Measurements from ENCODE around the gene IFRD2. TPM values are rescaled to one million over a fixed set of nuclear protein-coding genes. Genes with fewer than 3 reads are reported as not detected.

IFRD2 gene
- total and polyA plus RNA-seq, 2 of the 13 experiments (the other 11 are each of a cell fraction or from before 2014, with no cell fraction given), result 32.8 to 96.1 TPM

GRCh38 chr3:50245831-50246516, 46.3 kb downstream of the IFRD2 start (continued):
- TF ChIP-seq SNRNP70 (IDR thresholded peaks at IDR 0.05; ENCODE audit: low read depth, low read length) (no peak), ATF7 (IDR thresholded peaks at IDR 0.05) (no peak), ATF7 (CRISPR knock-in tag; IDR thresholded peaks at IDR 0.05) (no peak), NR3C1 (CRISPR knock-in tag; IDR thresholded peaks at IDR 0.05) (no peak), CREBL2 (CRISPR knock-in tag; IDR thresholded peaks at IDR 0.05; ENCODE audit: borderline replicate concordance) (no peak), MEF2D (CRISPR knock-in tag; IDR thresholded peaks at IDR 0.05) (0 out of 2 replicates have a peak, but pooled peaks have one; percentile 54), DPF2 (CRISPR knock-in tag; IDR thresholded peaks at IDR 0.05; ENCODE audit: borderline replicate concordance, low read depth) (no peak), ZNF556 (CRISPR knock-in tag; IDR thresholded peaks at IDR 0.05; ENCODE audit: borderline replicate concordance) (no peak), HMG20B (CRISPR knock-in tag; conservative IDR thresholded peaks at IDR 0.05) (no peak), MNT (IDR thresholded peaks at IDR 0.05) (no peak), KIAA2018 (CRISPR knock-in tag; IDR thresholded peaks at IDR 0.05; ENCODE audit: borderline replicate concordance) (no peak), FOSL2 (CRISPR knock-in tag; IDR thresholded peaks at IDR 0.05) (0 out of 2 replicates have a peak, but pooled peaks have one; percentile 12), ZBTB7A (CRISPR knock-in tag; IDR thresholded peaks at IDR 0.05) (no peak), ZNF639 (CRISPR knock-in tag; conservative IDR thresholded peaks at IDR 0.05) (no peak), MIER3 (CRISPR knock-in tag; IDR thresholded peaks at IDR 0.05; ENCODE audit: borderline replicate concordance) (no peak), ZNF280B (CRISPR knock-in tag; IDR thresholded peaks at IDR 0.05; ENCODE audit: borderline replicate concordance) (peak; percentile 43; the same call in 1 of the 2 replicates), KDM5B (CRISPR knock-in tag; IDR thresholded peaks at IDR 0.05; ENCODE audit: borderline replicate concordance) (peak; percentile 43; the same call in 1 of the 2 replicates)

All from HepG2 (cell line).